Skin epidermis (tissue), 12 donors: ENCODE results near the gene DGKD.

Experiments
- H3K27ac ChIP-seq, 21 experiments: fragments of 200-600 bp; sonication (generic) in 11 of 21; one replicate each; pipeline ENCODE4 v1.5.0; 2020; ENCODE audit warnings: mild to moderate bottlenecking in 3 of 21, inconsistent platforms in 2 of 21, moderate library complexity in 2 of 21
- H3K4me3 ChIP-seq, 7 experiments: fragments of 200-600 bp; sonication (generic) in 2 of 7; one replicate each; pipeline ENCODE4 v1.5.0; 2020; ENCODE audit warnings: inconsistent platforms in 2 of 7, mild to moderate bottlenecking in 2 of 7, moderate library complexity in 1 of 7

Gene DGKD

DNA sequence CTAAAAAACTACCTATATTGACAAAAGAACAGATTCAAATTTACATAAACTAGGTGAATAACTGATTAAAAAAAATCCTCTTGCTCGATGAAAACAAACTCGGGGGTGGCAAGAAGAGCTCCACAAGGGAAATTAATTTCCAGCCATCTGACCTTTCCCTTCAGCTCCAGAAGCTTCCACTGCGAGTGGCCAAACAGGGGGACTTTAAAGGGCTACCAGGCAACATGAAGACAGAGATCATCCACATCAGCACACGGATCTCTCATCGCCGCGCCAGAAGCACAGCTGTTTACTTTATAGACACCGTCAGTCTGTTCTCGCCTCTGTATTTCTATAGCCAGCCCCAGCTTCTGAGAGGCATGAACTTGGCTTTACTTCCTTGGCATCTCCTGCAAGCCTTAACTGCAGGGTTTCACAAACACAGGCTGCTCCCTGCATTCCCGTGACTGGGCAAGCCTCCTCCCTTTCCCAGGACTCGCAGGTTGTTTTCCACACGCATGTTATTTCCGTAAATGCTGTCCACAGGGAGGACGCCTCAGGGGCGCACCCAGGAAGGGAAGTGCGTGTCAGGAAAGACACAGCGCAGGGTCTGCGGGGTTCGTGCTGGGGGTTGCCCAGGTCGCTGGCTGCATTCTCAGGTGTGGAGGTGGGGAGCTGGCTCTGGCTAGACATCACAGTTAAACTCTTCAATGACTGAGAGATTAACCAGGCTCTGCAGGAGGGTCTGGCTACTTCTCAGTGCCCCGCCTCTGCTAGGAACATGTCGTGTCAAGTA lies 127.3 kb downstream of the DGKD start:
- Histone ChIP-seq H3K4me3 (peak overlapping the region in 1 of 7 experiments; percentile 12), H3K27ac (peak overlapping the region in 11 of 21 experiments; percentile 1 to 77 (median 60))

DNA sequence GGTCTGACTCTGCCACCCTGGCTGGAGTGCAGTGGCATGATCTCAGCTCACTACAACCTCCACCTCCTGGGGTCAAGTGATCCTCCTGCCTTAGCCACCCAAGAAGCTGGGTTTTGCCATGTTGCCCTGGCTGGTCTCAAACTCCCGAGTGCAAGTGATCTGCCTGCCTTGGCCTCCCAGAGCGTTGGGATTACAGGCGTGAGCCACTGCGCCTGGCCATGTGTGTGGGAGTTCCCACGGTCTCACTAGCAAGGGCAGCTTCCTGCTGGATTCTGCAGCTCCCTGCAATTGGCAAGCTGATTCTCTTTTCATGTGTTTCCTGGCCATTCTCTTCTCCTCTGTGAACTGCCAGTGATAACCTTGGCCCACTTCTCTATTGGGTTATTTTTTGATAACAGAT lies 128.3 kb downstream of the DGKD start:
- H3K27ac ChIP-seq: peak overlapping the region in 12 of 21 experiments; percentile 22 to 77 (median 56)
- no peak overlapping the region for H3K4me3 ChIP-seq

DNA sequence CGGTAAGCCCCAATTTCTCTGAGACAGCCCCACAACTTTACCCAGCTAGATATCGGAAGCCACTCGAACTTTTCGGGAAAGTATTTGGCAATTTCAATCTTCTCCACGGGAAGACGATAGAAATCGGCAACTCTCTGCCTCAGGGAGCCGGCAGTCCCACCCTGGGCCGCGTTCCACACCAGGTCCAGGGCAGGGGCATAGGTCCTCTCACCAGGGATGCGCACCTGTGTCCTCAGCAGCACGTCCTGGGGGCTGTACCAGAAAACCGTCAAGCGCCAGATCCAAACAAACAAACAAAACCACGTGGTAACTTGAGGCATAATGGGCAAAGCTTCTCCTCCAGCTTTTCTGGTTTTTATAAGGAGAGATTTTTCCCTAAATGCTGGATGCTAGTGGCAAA lies 131.4 kb downstream of the DGKD start:
- H3K27ac ChIP-seq: peak overlapping the region in 2 of 21 experiments; percentile 26 to 60
- no peak overlapping the region for H3K4me3 ChIP-seq

DNA sequence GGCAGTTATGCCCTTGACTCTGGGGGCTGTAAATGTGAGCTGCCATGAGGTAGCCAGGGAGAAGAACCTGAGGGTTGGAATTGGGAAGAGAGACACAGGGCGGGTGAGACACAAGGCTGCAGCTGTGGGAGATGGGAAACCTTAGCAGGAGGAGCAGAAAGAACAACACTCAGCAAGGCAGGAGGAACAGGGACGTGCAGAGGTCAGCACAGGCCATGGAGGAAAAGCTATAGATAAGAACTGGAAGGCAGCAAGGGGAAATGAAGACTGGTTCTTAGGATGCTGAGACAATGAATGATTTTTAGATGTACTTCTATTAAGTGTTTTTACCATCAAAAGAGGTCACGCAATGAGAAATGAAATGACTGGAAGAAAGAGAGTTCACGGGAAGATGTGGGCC lies 132.1 kb downstream of the DGKD start:
- Histone ChIP-seq H3K4me3 (no peak overlapping the region), H3K27ac (peak overlapping the region in 12 of 21 experiments; percentile 12 to 79 (median 55))

DNA sequence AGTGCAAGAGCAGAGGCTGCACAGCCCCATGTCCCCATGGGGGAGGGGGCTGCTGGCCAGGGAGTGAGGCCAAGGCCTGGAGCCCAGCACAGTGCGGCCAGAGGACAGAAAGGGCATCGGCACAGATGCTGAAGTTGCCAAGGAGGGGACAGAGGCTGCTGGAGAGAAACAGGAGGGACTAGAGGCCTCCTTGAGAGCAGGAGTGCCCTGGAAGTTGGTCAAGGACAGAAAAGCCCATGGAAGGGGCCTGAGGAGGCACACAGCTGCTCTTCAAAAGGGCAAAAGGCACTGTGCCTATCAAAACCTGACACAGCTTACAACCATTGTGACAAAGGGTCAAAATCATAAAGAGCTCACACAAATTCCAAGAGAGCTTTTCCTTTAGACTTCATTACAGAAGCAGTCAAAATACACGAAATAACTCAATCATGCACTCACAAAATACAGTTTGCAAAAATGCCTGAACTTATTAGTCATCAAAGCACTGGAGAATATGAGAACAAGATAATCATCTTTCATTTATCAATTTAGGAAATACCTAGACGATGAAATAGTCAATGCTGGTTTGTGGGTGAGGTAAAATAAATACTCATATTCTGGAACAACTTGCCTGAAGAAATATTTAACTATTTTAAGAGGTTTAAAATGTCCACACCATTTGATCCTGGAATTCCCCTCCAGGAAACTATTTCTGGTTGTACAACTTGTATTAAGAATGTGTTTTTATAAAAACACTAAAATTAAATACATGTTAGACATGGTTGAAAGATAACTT lies 132.7 kb downstream of the DGKD start:
- Histone ChIP-seq H3K4me3 (no peak overlapping the region), H3K27ac (peak overlapping the region in 13 of 21 experiments; percentile 12 to 79 (median 50))

DNA sequence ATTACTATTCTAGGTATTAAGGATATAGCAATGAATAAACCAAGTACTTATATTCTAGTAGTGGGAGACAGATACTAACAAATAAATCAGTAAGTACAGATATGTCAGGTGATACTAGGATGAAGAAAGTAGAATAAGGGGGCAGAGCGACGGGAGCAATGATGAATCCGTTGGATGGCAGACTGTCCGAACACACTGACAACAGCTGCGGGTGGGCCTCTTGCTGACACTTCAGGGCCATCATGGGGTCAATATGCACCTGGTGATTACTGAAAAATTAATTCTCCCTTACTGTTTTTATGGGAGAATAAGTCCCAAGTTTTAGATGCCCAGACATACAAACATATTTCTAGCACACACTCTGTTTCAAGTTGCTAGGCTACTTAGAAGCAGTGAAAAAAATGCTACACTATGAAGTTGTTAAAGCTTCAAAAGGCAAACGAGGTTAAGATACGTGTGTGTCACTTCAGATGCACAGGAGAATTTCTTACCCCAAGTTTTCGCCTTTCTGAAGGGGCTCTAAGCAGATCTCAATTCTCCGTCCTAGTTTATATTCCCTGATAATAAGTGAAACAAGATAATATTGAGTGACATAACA lies 133.6 kb downstream of the DGKD start:
- Histone ChIP-seq H3K27ac (peak overlapping the region in 7 of 21 experiments; percentile 13 to 66 (median 51)), H3K4me3 (no peak overlapping the region)

DNA sequence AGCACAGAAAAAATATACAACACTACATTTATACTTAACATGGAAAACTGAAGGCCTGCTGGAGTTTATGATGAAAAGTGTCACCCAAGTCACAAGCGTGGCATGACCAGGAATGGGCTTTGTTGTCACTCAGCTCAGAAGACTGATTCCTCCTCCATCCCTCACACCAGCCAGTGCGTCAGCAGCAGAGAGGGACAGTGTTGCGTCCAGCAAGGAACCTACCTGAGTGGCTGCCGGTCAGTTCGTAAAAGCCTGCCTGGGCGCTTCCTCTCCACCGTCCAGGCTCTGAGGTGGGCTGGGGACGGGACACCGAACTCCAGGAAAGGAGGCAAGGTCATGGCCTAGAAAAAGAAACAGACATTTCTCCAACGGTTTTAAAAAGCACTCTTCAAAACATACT lies 134.8 kb downstream of the DGKD start:
- Histone ChIP-seq H3K4me3 (no peak overlapping the region), H3K27ac (peak overlapping the region in 10 of 21 experiments; percentile 5 to 66 (median 47))

DNA sequence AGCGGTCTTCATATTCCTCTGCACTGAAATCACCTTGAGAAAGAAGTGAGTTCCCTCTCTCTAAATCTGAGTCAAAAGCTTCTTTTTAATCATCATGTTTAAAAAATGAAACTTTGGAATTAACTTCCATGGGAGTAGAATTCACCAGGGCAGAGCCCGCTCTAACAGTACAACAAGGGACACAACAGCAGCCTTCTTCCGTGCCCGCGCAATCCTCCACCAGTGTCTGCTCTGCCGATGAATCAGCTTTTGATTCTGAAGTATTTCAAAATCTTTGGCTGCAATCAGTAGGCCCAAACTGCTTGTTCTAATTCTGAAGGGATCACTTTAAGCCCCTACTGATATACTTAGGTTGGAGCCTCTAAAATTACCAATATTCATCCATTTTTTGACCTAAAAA lies 135.4 kb downstream of the DGKD start:
- H3K4me3 ChIP-seq: no peak overlapping the region
- H3K27ac ChIP-seq: peak overlapping the region in 8 of 21 experiments; percentile 5 to 70 (median 56)

DNA sequence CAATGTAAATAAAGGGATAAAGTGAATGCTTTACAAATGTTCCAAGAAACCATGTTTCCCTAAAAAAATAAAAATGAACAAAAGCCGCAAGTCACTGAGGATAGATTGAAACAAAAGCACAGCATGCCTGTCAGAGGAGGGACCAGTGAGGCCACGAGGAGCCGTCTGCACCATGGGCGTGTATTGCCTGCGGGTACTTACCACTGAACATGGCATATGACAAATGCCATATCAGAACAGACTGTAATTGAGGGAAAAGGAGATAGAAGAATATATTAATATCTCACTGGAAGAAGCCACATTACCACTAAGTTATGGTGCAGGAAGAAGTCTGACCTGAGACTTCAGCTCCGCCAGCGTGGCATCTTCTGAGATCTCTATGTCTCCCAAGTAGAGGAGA lies 136.5 kb downstream of the DGKD start:
- Histone ChIP-seq H3K4me3 (no peak overlapping the region), H3K27ac (peak overlapping the region in 11 of 21 experiments; percentile 35 to 70 (median 54))

DNA sequence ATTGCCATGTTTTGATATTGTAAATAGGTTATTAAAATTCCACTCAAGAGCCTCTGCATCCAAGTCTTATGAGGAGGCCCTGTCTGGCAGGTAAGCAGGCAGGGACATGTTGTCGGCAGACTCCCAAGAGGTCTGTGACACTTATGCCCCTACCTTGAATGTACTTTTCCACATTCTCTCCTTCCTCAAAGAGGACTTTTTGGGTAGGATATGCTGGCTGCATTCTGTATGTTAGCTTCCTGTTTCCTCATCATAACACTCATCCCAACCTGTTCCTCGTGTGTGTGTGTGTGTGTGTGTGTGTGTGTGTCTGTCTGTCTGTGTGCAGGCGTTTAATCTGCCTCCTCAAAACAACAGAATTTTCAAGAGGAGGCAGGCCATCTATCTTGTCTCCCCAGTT lies 137.0 kb downstream of the DGKD start:
- Histone ChIP-seq H3K27ac (peak overlapping the region in 10 of 21 experiments; percentile 35 to 70 (median 54)), H3K4me3 (no peak overlapping the region)

DNA sequence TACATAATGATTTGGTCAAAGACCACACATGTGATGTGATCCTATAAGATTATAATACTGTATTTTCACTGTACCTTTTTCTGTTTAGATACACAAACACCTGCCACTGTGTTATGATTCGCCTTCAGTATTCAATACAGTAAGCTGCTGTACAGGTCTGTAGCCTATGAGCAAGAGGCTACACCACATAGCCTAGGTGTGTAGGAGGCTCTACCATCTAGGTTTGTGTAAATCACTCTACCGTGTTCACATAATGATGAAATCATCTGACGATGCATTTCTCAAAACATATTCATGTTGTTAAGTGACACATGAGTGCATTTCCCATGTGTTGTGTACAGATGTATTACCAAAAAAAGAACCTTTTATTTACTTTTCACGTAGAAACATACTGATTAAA lies 137.8 kb downstream of the DGKD start:
- Histone ChIP-seq H3K4me3 (no peak overlapping the region), H3K27ac (peak overlapping the region in 7 of 21 experiments; percentile 38 to 70 (median 55))

DNA sequence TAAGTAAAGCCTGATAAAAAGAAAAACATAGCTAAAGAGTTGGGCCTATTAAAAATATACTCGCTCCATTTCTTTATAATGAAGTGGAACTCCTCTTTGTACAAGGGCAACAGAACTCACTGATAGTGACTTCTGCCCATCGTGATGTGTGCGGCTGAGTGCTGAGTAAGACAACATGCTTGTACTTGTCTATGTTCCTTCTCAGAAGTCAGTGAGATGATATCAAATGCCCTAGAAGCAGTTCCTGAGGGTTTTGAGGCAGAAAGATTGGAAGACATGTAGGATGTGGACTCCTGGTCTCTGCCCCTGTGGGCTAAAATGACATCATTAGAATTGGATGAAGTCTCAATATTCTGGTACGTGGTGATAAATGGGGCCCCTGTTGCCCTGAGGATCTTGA lies 138.5 kb downstream of the DGKD start:
- H3K4me3 ChIP-seq: no peak overlapping the region
- peak overlapping the region in 10 of 21 experiments; percentile 2 to 70 (median 46) for H3K27ac ChIP-seq

DNA sequence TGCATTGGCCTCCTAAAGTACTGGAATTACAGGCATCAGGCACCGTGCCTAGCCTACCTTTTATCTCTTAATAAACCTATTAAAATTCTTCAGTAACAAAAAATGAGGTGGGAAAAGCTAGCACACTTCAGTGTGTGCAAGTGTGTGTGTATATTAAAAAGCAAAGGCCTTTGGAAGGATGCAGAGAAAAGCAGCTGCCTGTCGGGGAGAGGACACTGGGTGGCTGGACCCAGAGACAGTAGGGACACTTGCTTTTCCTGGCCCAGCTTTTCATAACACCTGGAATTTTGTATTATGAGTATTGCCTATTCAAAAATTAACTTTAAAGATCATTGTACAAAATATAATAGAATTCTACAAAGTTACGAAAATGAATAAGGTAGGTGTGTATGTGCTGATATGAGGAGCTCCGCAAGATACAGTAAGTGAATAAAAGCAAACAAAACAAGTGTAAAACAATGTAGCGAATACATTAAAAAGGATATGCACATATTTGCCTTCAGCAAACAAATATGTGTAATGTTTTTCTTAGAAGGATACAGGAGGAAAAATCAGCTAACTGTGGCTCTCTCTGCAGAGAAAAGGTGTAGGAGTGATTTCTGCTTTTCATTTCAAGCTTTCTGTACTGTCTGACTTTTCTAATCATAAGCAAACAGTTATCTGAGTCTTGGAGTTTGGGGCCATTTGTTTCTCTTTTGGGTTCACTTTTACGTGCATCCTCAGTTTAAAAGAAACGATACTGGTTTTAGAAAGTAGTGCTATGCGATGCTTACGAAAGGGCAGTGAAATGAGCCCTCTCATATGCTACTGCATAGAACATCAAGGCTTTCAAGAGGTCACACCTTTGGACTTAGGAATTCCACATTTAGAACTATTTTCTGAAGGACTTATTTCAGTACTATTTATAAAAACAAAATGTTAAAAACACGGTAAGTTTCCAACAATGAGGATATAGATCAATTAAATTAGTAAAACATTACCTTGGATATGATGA lies 141.5 kb downstream of the DGKD start:
- Histone ChIP-seq H3K4me3 (no peak overlapping the region), H3K27ac (no peak overlapping the region)

DNA sequence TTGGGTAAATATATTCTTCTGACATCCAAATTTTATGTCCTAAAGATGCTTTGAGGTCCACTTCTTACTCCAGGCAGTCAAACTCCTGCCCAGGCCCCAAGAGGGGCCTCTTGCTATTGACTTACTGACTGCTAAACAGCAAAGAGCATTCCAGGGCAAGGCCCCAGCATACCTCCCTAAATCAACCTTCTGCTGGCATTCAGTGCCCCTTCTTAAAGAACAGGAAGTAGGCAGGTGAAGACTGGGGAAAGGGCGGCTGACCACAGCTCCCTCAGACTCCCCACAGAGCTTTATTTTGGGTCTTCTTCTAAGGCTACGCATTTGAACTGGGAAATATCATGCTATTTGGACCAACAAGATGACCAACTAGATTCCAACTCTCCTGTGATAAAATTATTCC lies 143.4 kb downstream of the DGKD start:
- H3K27ac ChIP-seq: no peak overlapping the region
- no peak overlapping the region for H3K4me3 ChIP-seq

DNA sequence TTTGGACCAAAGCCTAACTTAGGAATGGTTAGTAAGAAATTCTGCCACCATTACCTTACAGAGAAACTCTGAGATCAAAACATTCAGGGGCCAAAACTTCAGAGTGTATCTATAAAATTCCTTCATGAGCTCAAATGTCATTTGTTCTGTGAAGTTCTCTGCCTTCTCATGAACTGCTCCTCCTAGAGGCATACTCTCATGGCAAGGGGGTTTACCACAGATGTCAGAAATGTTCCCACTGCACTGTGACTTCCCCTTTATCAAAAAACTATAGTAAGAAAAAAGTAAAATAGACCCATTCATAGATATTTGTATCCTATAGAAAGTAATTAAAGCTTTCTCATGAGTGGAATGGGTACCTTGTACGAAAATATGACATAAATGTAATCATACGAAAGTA lies 143.8 kb downstream of the DGKD start:
- H3K27ac ChIP-seq: no peak overlapping the region
- H3K4me3 ChIP-seq: no peak overlapping the region

DNA sequence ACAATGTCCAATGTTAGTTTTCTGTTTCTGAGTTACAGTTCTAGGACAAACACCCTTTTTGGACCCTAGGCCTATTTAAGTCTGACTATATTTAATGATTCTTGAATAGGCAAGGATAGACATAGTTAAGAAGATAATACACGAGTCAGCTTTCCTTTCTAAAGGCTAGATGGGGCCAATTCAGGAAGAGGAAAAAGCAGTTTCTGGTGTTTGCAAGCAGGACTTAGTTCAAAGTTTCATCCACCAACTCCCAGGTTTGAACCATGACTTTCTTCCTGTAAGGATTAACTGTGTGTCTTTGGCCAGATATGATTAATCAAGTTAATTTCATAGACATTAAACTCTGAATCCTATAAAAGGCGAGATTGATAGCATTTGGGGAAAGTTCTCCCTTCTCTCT lies 145.6 kb downstream of the DGKD start:
- H3K27ac ChIP-seq: no peak overlapping the region
- H3K4me3 ChIP-seq: no peak overlapping the region

DNA sequence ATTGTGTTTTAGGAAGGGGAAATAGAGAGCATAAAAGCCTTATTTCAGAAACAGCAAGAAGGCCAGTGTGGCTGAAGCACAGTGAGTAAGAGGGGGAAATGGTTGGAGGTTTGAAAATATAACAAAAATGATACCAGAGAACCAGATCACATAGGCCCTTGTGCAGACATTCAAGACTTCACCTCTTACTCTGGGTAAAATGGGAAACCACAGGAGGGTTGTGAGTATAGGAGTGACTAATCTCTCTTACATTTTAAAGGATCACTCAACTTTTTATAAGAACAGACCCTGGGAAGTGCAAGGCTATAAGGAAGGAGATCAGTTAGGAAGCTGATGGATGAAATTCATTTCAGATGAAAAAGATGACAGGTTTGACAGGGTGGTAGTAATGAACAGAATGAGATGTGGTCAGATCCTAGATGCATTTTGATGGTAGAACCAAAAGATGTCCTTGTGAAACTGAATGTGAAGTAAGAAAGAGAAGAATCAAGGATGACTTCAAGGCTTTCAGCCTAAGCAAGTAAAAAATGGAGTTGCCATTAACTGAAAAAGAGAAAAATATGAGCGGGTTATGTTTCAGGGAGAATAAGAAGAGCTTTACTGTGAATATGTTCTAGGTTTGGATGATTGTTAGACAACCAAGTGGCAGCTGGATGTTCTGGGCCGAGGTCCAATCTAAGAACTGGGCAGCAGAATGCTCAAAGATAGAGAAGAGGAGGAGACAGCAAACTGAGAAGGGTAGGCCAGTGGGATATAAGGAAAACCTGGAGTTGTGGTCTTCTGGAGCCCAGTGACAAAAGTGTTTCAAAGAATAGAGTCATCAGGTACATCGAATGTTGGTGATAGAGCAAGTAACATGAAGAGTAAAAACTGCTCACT lies 147.1 kb downstream of the DGKD start:
- Histone ChIP-seq H3K4me3 (no peak overlapping the region), H3K27ac (no peak overlapping the region)

DNA sequence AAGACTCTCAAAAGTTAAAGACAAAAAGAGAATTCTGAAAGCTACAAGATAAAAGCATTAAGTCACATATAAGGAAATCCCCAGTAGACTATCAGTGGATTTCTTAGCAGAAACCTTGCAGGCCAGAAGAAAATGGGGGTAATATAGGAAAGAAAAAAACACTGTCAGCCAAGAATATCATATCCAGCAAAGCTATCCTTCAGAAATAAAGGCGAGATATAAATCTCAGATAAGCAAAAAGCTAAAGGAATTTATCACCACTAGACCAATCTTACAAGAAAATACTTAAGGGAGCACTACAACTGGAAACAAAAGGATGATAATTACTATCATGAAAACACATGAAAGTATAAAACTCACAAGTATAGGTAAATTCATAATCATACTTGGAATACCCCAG lies 149.2 kb downstream of the DGKD start:
- Histone ChIP-seq H3K4me3 (no peak overlapping the region), H3K27ac (no peak overlapping the region)
